Osteocyte (in vitro differentiated cells): ENCODE data around the gene HMGN4. TPM values are rescaled to one million over a fixed set of nuclear protein-coding genes. Genes with fewer than 3 reads are reported as not detected.

Source experiments
- DNase-seq: peaks from one replicate; pipeline ENCODE4 v3.0.0; 2021; ENCODE audit warnings: mixed read lengths; ENCODE audit not compliant: unreplicated experiment; ENCODE audit errors: extremely low spot score
- H3K27ac Mint-ChIP-seq: one replicate; pipeline ENCODE4 v1.8.0; 2021; ENCODE audit warnings: mild to moderate bottlenecking, mixed read lengths; ENCODE audit not compliant: unreplicated experiment
- H3K27me3 Mint-ChIP-seq: one replicate; pipeline ENCODE4 v1.8.0; 2021; ENCODE audit warnings: mixed read lengths; ENCODE audit not compliant: unreplicated experiment
- H3K36me3 Mint-ChIP-seq: one replicate; pipeline ENCODE4 v1.8.0; 2021; ENCODE audit warnings: mixed read lengths; ENCODE audit not compliant: unreplicated experiment
- H3K4me1 Mint-ChIP-seq: one replicate; pipeline ENCODE4 v1.8.0; 2021; ENCODE audit warnings: mixed read lengths; ENCODE audit not compliant: unreplicated experiment
- H3K4me3 Mint-ChIP-seq: one replicate; pipeline ENCODE4 v1.8.0; 2021; ENCODE audit warnings: mild to moderate bottlenecking, moderate library complexity, mixed read lengths; ENCODE audit not compliant: unreplicated experiment
- H3K9me3 Mint-ChIP-seq: one replicate; pipeline ENCODE4 v1.8.0; 2021; ENCODE audit warnings: mixed read lengths; ENCODE audit not compliant: unreplicated experiment
- CTCF ChIP-seq: fragments of 200-600 bp; sonication (generic); IDR thresholded peaks from 2 replicates; pipeline ENCODE4 v1.5.0; 2021; ENCODE audit warnings: antibody characterized with exemption, mild to moderate bottlenecking, moderate library complexity
- long read RNA-seq: library from polyadenylated mRNA; unstranded; transcript quantifications from one replicate; pipeline ENCODE4 v2.0.0, GENCODE V29; 2021
- total RNA-seq: library from RNA; stranded (reverse); gene quantifications from 2 replicates; pipeline ENCODE4 v1.2.1, GENCODE V29; 2021

HMGN4 gene
- total RNA-seq: 45.0 and 49.2 TPM in 2 replicates
- long read RNA-seq, transcript HMGN4-201 (2 exons, 1,225 nt): major isoform, 402 of 443 reads
- long read RNA-seq, partial matches to known transcripts: 6 of 443 reads
- long read RNA-seq, other reads (novel, unspliced or antisense): 35 of 443 reads

GRCh38 chr6:26537846-26538571 lies at the start of gene HMGN4:
Gene HMGN4 (plus strand): TSS chr6:26538366. CDS start chr6:26545207, 6,841 bp downstream.
- no peaks in the 10 kb centered on the region for H3K9me3 Mint-ChIP-seq
- no peak for TF ChIP-seq CTCF

GRCh38 chr6:26489996-26490964 lies 47.9 kb upstream of the HMGN4 start:
- no peak for TF ChIP-seq CTCF
- no peaks in the 10 kb centered on the region for H3K36me3 Mint-ChIP-seq
- H3K4me1 Mint-ChIP-seq: no peaks in the 10 kb centered on the region
- peaks cover 7% of the 10 kb centered on the region for H3K9me3 Mint-ChIP-seq
- H3K27me3 Mint-ChIP-seq: peaks cover 19% of the 10 kb centered on the region
- H3K4me3 Mint-ChIP-seq: no peak overlapping the region
- no peak overlapping the region for H3K27ac Mint-ChIP-seq
- no peak for DNase-seq

More at GRCh38 chr6:26537846-26538571, at the start of gene HMGN4:
- Mint-ChIP-seq H3K27ac (peak within 1 kb of the TSS; percentile 100), H3K4me1 (peaks cover 51% of the 10 kb centered on the region), H3K36me3 (peaks cover 9% of the 10 kb centered on the region), H3K27me3 (no peaks in the 10 kb centered on the region), H3K4me3 (peak within 1 kb of the TSS; percentile 90)
- DNase-seq: peak; percentile 94

GRCh38 chr6:26491604-26492003 lies 46.6 kb upstream of the HMGN4 start:
- DNase-seq: no peak
- no peak for TF ChIP-seq CTCF
- Mint-ChIP-seq H3K36me3 (no peaks in the 10 kb centered on the region), H3K27ac (no peak overlapping the region), H3K9me3 (peaks cover 7% of the 10 kb centered on the region), H3K4me1 (no peaks in the 10 kb centered on the region), H3K4me3 (no peak overlapping the region), H3K27me3 (peaks cover 27% of the 10 kb centered on the region)

- Mint-ChIP-seq H3K27ac (no peak overlapping the region), H3K27me3 (peaks cover 33% of the 10 kb centered on the region), H3K9me3 (no peaks in the 10 kb centered on the region), H3K4me3 (no peak overlapping the region), H3K4me1 (no peaks in the 10 kb centered on the region), H3K36me3 (no peaks in the 10 kb centered on the region)
- no peak for DNase-seq
- TF ChIP-seq CTCF: peak; percentile 45
These were observed 44.9 kb upstream of the HMGN4 start for GRCh38 chr6:26493258-26493657.
